HG03342 (cell line): Measurements from ENCODE around the gene TUBB3.

Experiments
- ATAC-seq: cut with Tn5 transposase; IDR thresholded peaks from one replicate; pipeline ENCODE4 v1.9.1; 2021; ENCODE audit warnings: mild to moderate bottlenecking, moderate library complexity; ENCODE audit not compliant: unreplicated experiment

TUBB3 gene

GRCh38 chr16:89936508-89936907 lies 13.4 kb downstream of the TUBB3 start:
- ATAC-seq, result no peak

DNA sequence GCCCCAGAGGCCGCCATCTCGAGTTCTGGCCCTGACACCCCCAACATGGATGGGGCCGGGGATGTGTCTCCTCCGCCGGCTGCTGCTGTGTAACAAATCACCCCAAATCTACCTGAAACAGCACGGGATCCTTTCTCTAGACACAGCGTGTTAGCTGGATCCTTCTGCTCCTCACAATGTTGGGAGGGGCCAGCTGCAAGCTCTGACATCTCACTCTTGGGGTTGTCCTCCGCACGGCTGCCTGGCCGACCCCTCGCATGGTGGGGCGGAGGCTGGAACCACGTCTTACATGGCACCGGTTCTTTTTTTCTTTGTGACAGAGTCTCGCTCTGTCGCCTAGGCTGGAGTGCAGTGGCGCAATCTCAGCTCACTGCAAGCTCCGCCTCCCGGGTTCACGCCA lies 13.8 kb downstream of the TUBB3 start:
- ATAC-seq, result no peak

GRCh38 chr16:89938175-89938885 lies 15.2 kb downstream of the TUBB3 start:
- ATAC-seq, result no peak

- ATAC-seq, result peak; percentile 42
Observed at GRCh38 chr16:89944773-89945172, 21.6 kb downstream of the TUBB3 start.

- no peak for ATAC-seq
Observed at GRCh38 chr16:89945654-89946053, 22.5 kb downstream of the TUBB3 start.

DNA sequence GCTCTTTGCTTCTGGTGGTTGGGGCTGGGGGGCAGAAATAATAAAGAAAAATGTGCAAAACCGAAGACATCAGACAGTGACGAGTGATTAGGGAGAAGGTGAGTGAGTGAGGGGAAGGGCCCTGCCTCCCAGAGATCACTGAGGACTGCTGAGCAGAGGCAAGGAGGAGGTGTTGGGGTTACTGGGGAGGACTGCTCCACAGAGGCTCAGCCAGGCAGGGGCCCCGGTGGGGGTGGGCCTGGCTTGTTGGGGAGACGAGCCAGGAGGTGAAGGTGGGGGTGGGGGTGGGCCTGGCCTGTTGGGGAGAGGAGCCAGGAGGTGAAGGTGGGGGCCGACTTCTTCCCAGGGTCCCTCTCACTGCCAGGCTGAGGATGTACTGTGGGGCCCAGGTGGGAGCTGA lies 23.4 kb downstream of the TUBB3 start:
- ATAC-seq, result no peak

GRCh38 chr16:89949121-89949742 lies 26.1 kb downstream of the TUBB3 start:
- no peak for ATAC-seq

- no peak for ATAC-seq
Observed at GRCh38 chr16:89949756-89950155, 26.6 kb downstream of the TUBB3 start.

DNA sequence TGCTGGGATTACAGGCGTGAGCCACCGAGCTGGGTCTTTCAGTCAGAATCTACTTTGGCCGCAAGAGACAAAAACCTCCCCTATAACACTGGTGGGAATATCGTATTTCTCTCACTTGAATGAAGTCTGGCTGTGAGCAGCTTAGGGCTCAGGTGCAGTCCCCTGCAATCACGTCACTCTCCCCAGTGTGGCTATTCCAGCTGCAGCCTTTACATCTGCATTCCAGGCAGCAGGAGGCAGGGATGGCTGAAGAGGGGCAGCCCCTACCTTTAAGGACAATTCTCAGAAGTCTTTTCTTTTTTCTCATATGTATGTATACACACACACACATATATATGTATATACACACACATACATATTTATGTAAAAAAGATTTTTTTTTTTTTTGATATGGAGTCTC lies 28.4 kb downstream of the TUBB3 start:
- no peak for ATAC-seq

GRCh38 chr16:89952049-89952448 lies 28.9 kb downstream of the TUBB3 start:
- ATAC-seq, result no peak

DNA sequence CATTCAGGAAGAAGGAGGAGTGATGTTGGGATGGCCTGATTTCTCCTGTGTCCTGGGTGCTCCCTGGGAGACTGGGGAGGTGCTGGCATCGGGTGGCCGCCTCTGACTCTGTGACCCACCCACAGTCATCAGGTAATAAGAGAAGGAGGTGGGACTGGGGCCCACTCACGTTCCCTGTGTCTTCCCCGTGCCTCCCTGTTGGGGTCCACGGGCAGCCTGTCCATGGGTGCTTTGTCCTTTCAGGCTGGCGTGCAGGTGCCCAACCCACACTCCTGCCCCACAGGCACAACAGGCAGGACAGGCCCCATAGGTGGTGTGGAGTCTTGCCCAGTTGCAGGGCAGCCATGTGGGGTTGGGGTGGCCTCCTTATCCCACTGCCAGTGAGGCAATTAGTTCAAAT lies 29.4 kb downstream of the TUBB3 start:
- no peak for ATAC-seq

GRCh38 chr16:89953671-89954406 lies 30.7 kb downstream of the TUBB3 start:
- ATAC-seq, result peak; percentile 59

DNA sequence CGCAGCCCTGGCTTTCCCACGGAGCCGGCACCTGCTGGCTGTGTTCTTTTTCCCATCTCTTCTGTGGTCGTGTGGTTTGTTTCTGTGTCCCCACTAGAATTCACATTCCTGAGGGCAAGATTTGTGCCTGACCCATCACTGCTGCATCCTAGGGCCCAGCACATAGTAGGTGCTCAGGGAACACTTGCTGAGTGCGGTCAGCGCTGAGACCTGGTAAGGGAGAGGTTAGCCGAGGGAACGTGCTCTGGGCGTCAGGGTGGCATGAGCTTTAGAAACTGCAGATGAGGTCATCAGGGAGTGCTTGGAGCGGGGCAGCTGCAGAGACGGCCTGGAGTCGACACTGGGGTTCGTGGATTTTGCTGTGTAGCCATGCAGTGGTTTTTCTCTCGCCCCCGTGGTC lies 31.3 kb downstream of the TUBB3 start:
- no peak for ATAC-seq

- ATAC-seq, result no peak
Observed at GRCh38 chr16:89955001-89955685, 32.0 kb downstream of the TUBB3 start.

- no peak for ATAC-seq
Observed at GRCh38 chr16:89956505-89957215, 33.5 kb downstream of the TUBB3 start.

GRCh38 chr16:89957216-89957785 lies 34.2 kb downstream of the TUBB3 start:
- ATAC-seq, result no peak

DNA sequence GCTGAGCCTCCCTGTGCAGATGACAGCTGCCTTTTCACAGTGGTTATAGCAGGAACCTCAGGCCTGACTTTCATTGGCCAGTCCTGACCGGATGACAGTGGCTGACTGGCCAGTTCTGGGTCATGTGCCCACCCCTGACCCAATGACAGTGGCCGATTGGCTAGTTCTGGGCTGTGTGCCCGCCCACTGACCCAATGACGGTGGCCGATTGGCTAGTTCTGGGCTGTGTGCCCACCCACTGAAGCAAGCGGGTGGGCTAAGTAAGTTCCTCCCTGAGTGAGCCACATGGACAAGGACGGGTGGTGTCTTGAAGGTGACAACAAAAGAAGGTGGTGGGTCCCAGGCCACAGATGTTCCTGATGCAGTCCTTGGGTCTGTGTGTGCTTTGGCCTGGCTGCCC lies 34.9 kb downstream of the TUBB3 start:
- ATAC-seq, result no peak

GRCh38 chr16:89958596-89958995 lies 35.5 kb downstream of the TUBB3 start:
- no peak for ATAC-seq

GRCh38 chr16:89960966-89961365 lies 37.8 kb downstream of the TUBB3 start:
- no peak for ATAC-seq

DNA sequence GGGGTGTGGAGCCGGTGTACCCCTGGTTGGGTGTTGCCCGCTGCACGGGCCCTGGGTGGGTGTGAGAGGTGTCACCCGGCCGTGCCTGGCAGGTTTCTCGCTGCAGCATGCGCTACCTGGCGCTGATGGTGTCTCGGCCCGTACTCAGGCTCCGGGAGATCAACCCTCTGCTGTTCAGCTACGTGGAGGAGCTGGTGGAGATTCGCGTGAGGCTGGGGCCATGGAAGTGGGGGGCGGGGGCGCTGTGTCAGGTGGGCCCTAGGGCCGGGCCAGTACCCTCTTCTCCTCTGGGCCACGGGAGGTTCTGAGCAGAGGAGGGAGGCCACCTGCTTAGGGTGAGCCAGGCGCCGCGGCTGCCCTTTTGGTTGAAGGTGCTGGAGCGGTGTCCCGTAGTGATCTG lies 38.8 kb downstream of the TUBB3 start:
- no peak for ATAC-seq
